ENCODE measurements around the gene GPR160.
"Not testable (repeated sequence)": the region's sequence is repeated elsewhere in the genome, so short reads cannot be mapped to it uniquely, and the experiment has no call there.

Gene GPR160

DNA sequence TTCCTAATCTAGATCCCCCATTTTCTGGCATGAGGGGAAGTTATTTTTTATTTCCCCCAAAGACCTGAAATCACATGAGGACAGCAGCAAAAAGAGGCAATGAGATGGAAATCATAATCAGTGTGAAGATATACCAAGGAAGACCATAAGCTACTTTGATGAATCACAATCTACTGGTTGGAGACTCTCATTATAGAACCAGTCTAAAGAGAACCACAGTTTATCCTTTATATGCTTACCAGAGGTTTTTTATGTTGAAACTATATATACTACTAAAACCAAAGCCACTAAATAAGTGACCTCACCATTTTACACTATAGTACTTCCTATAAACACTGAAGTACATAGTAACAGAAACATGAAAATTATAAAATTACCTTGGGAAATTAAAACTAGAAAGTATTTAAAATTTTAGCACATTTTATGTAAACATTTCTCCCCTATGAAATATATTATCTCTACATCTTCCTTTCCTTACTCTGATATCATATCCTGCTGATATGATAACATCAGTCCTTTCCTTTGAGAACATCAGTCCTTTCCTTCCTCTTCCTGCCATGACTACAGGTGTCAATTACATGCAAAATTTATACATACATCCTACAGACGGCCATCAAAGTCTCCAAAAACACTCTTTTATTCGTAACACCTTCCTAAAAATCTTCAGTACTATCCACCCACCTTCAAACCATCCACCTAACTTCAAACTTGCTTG is 71.9 kb downstream of the GPR160 start:
- no peak for DNase-seq (ENCODE audit: low read depth in 2 of 3, low spot score in 1 of 3)

DNA sequence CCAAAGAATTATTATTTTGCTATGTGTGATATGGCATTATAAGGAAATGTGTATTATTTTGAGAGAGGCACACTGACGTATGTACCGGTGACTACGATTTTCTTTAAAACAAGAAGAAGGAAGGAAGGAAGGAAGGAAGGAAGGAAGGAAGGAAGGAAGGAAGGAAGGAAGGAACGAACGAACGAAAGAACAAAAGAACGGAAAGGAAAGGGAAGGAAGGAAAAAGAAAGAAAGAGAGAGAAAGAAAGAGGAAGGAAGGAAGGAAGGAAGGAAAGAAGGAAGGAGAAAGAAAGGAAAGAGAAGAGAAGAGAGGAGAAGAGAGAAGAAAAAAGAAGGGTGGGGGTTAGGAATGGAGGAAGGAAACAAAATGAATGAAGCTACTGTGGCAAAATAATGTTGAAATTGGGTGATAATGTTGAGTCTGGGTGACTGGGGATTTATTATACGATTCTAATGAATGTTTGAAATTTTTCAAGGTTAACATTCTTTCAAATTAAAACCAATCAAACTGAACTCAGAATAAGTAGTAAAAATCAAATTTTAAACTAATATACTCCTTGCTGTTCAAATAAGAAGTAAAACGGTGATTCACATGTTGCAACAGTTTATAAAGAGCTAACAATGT is 73.5 kb downstream of the GPR160 start:
- no peak for DNase-seq (ENCODE audit: low read depth in 2 of 3, low spot score in 1 of 3)

DNA sequence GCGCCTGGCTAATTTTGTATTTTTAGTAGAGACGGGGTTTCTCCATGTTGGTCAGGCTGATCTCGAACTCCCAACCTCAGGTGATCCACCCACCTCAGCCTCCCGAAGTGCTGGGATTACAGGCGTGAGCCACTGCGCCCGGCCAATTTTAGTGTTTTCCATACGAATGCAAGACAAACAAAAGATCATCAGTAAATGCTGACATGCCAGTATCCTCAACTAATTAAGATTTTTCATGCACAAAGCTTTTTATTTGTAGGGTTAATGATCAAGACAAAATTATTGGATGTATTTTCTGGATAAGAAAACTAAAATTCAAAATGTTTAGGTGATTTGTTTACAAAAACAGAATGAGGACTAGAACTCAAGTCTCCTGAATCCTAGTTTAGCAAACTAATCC is 76.4 kb downstream of the GPR160 start:
- not testable (repeated sequence) for DNase-seq (ENCODE audit: low read depth in 2 of 3, low spot score in 1 of 3)

DNA sequence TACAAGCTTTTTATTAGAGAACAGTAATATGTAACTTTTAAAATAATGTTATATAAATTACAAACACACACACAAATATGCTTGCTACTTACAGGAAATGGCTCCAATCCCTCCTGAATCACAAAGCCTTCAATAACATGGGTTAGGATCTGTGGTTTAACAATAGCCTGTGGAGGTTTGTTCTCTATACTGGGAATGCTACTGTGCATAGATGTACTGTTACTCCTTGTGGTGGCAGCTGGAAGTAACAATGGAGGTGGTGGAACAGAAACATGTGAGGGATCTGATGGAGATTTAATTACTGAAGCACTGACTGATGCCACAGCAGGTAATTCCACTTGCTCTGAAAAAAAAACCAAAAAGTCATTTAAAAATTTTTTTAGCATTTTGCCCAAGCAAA is 79.3 kb downstream of the GPR160 start:
- no peak for DNase-seq (ENCODE audit: low read depth in 2 of 3, low spot score in 1 of 3)

DNA sequence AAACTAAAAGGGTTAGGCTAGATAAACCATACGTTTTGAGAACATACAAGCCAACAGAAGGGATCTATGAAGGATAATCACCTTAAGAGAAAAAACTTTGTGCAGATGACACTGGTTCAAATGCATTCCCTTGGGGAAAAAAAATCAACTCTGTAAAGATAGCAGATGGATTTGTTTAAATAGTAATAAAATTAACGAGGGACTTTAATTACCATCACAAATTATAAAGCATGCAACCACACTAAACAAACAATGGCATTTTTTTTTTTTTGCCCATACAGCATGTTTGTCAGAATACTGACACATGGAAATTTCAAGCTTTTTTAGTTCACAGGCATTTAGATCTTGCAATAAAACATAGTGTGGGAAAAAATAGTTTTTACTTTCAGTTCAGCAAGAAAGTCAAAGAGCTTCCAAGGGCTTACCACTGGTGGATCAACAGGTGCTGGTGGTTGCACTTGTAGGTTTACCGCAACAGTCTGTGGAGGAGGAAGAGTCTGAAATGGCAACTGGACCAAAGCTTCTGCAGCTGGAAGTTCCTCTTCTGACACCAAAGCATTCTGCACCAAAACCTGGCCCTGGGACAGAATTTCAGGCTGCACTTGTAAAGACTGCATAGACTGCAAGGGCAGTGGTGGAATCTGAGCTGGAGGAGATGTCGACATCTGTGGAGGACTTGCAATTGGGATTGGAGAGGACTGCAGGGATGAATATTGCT is 90.6 kb downstream of the GPR160 start:
- DNase-seq (ENCODE audit: low read depth in 2 of 3, low spot score in 1 of 3), result no peak

DNA sequence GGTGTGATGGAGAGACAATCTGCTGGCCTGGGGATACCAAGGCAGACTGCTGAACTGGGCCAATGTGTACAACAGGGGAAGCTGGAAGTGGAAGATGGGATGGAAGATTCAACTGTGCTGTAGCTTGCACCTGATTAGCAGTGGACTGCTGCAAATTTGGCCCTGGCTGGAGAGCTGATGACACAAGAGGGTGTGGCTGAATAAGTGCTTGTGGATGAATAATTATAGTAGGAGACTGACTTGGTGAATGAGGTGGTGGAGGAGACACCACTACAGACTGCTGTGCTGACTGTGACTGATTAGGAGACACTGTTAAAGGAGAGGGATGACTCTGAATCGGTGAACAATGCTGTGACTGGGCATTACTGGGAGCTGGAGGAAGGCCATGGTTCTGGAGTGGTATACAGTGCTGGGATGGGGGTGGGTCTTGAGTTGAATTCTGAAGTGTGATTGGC is 91.2 kb downstream of the GPR160 start:
- DNase-seq (ENCODE audit: low read depth in 2 of 3, low spot score in 1 of 3), result no peak

DNA sequence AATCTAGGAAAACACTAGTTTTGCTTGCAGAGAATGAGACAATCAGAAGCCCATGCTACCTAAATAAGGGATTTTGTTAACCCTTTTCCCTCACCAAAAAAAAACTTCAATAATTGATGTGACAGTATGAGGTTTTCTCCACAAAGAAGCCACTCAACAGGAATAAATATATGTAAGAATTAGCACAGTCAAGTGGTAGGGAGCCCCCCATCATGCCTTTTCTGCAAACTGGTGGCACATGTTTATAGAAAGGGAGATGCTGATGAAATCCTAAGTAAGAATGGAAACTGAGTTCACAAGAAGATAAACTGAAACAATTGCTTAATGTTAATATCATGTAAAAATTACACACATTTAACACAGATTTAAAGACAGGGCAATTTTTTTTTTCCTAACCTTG is 92.7 kb downstream of the GPR160 start:
- no peak for DNase-seq (ENCODE audit: low read depth in 2 of 3, low spot score in 1 of 3)

DNA sequence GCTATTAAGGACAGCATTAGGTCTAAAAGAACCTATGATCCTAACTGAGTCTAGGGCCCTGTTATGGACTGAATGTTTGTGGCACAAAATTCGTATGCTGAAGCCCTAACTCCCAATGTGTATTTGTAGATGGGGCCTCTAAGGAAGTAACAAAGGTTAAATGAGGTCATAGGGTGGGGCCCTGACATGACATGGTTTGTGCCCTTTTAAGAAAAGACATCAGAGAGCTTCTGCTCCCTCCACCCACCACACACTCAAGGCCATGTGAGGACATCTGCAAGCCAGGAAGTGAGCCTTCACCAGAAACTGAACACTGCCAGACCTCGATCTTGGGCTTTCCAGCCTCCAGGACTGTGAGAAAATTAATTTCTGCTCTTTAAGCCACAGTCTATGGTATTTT is 94.5 kb downstream of the GPR160 start:
- DNase-seq (ENCODE audit: low read depth in 2 of 3, low spot score in 1 of 3), result peak in 1 of 3 donors; percentile 14

Data from stimulated activated CD4-positive, alpha-beta T cell treated with anti-CD3 and anti-CD28 coated beads, Interleukin-12 subunit alpha, Interleukin-12 subunit beta, amount 100 ng/mL, for 48 hours (primary cell).